ENCODE data around the gene ARF6. TPM values are rescaled to one million over a fixed set of nuclear protein-coding genes. Genes with fewer than 3 reads are reported as not detected.

ARF6 gene
- total RNA-seq: 91.2 and 92.3 TPM in 2 replicates

DNA sequence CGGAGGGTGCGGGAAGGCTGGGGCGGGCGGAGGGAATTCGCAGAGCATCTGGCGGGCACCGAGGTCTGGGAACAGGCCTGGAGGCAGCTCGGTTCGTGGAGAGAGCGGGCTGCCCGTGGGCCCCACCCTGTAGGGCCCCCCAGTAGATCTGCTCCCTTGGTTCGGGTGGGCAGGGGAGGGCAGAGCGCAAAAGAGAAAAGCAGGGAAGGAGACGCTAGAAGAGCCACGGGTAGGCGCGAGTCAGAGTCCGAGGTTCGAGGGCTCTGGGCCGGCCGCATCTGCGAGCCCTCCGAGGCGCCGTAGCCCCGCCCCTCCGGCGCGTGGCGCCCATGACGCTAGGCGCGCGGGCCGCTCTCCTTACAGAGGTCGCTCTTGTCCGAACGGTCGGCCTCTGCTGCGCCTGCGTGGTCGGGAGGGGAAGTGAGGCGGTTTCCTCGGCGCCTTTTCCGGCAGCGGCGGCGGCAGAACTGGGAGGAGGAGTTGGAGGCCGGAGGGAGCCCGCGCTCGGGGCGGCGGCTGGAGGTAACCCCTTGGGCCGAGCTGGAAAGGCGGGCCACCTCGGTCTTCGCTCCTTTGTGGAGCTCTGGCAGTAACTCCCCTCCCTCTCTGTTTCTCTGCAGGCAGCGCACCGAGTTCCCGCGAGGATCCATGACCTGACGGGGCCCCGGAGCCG lies at the start of gene ARF6:
Gene ARF6 (plus strand): TSS at position 447 of the 673 bp plus-strand sequence. CDS start 655 bp downstream, outside the sequence.

DNA sequence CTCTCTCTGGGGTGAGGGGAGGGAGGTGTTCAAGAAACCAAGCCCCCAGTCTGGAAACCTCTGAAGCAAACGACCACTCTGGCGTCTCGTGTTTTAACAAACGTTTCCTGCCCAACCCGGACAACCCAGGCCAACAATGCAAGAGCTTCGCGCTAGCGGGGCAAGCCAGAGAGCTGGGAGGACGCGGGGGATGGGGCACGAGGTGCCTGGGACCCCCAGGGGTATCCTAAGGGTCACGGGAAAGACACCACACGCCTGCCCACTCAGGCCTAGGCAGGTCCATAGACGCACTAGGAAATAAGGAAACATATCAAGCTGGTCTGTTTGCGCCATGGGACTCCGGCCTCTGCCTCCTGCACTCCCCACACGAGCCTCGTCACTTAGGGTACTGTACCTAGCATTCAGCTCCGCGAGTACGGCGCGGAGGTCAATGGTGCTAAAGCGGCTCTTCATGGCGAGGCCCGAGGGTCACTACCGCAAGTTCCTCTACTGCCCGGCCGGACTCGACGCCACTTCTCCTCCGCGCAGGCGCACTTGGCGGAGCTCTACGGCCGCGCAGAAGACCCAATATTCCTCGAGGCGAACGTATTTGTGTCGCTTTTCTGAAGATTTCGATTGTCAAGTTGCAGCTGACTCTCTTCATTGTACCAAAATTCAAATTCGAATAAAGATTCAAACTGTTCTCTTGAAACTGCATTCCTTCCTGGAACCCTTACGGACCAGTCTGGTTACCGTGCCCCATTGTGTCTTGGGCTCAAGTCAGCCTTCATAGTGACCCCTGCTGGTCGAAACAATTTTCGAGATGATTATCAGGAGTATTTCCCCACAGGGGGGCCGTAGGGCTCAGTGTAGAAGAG lies 40.4 kb upstream of the ARF6 start, which contains the start of gene NEMF:
Gene NEMF (minus strand): TSS at position 488 of the 857 bp plus-strand sequence. CDS start 35 bp downstream, at position 453.

Other genes starting within 250 kb of the ARF6 start
- 2.3 and 4.8 TPM in 2 replicates for gene POLE2, start 204.9 kb upstream of the ARF6 start, total RNA-seq
- 0.43 and 0.72 TPM in 2 replicates for gene KLHDC1, start 200.0 kb upstream of the ARF6 start, total RNA-seq
- 44.3 and 76.1 TPM in 2 replicates for gene KLHDC2, start 124.9 kb upstream of the ARF6 start, total RNA-seq
- 36.4 and 55.2 TPM in 2 replicates for gene NEMF, start 40.3 kb upstream of the ARF6 start, total RNA-seq
- 3.6 and 4.5 TPM in 2 replicates for gene VCPKMT, start 223.5 kb downstream of the ARF6 start, total RNA-seq

Data from tracheal epithelial cell (primary cell).